Fibroblast of the aortic adventitia (primary cell): ENCODE data around the gene FFAR2. TPM values are rescaled to one million over a fixed set of nuclear protein-coding genes. Genes with fewer than 3 reads are reported as not detected.

Experiments
- DNase-seq: peaks from one replicate; pipeline ENCODE4 v3.0.0-alpha.2; 2010; ENCODE audit warnings: low read depth
- H3K4me3 ChIP-seq: 2 replicates; pipeline ENCODE4 v1.5.1; 2011; ENCODE audit warnings: low read depth, mild to moderate bottlenecking, control low read depth, low read length, moderate library complexity
- CTCF ChIP-seq: IDR thresholded peaks from 2 replicates; pipeline ENCODE4 v1.5.1; 2011; ENCODE audit warnings: mild to moderate bottlenecking, low read length, control low read depth, inconsistent platforms; ENCODE audit not compliant: insufficient read depth
- total RNA-seq: library from RNA; depleted of rRNA; stranded (reverse); fragments of >200 nt; gene quantifications from 2 replicates; pipeline ENCODE4 v1.2.3, GENCODE V29; 2012; ENCODE audit warnings: low replicate concordance

FFAR2 gene
- total RNA-seq, 1 donor: not detected

GRCh38 chr19:35454663-35455062 lies 6.6 kb downstream of the FFAR2 start:
- no peak for DNase-seq
- H3K4me3 ChIP-seq: no peak overlapping the region
- TF ChIP-seq CTCF: no peak

- no peak for DNase-seq
- no peak overlapping the region for H3K4me3 ChIP-seq
- TF ChIP-seq CTCF: no peak
Measured at GRCh38 chr19:35455616-35456201, 7.7 kb downstream of the FFAR2 start.

- no peak for DNase-seq
- TF ChIP-seq CTCF: no peak
- H3K4me3 ChIP-seq: no peak overlapping the region
Measured at GRCh38 chr19:35457173-35457572, 9.1 kb downstream of the FFAR2 start.

GRCh38 chr19:35458192-35458591 lies 10.1 kb downstream of the FFAR2 start:
- TF ChIP-seq CTCF: no peak
- H3K4me3 ChIP-seq: no peak overlapping the region
- DNase-seq: no peak

GRCh38 chr19:35458731-35459391 lies 10.8 kb downstream of the FFAR2 start:
- H3K4me3 ChIP-seq: no peak overlapping the region
- no peak for DNase-seq
- no peak for TF ChIP-seq CTCF

- no peak for TF ChIP-seq CTCF
- no peak overlapping the region for H3K4me3 ChIP-seq
- DNase-seq: no peak
Measured at GRCh38 chr19:35459414-35460082, 11.5 kb downstream of the FFAR2 start.
